Panc1 (cell line): ENCODE results near the gene SESN1.

Experiments
- CTCF ChIP-seq: fragments of 450-650 bp; IDR thresholded peaks from 2 replicates; pipeline ENCODE4 v1.5.1; 2017; ENCODE audit warnings: mild to moderate bottlenecking
- SIN3A ChIP-seq: IDR thresholded peaks from 2 replicates; pipeline ENCODE4 v1.6.1; 2012; ENCODE audit warnings: low read depth, mild to moderate bottlenecking, low read length, moderate library complexity, borderline replicate concordance; ENCODE audit not compliant: insufficient read depth

DNA sequence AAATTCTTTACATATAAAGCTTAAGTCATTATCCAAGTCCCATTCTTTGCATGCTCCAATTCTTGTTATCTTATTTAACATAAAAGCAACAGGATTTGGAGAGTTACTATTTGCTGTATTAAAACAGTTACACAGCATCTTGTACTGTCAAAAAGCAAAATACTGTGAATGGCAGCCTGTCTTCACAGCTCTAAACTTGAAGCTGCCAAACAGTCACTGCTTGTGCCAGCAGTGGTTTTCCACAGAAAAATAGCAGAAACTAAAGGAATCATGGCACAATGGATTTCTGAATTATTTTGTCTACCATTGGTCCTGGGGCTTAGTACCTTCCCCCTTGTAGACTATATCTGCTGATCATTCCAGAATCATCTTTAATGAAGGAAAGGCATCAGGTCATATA is 107.5 kb downstream of the SESN1 start:
- TF ChIP-seq CTCF: no peak
- TF ChIP-seq SIN3A: no peak
